Measurements from ENCODE around the gene COPG1.

COPG1 gene

DNA sequence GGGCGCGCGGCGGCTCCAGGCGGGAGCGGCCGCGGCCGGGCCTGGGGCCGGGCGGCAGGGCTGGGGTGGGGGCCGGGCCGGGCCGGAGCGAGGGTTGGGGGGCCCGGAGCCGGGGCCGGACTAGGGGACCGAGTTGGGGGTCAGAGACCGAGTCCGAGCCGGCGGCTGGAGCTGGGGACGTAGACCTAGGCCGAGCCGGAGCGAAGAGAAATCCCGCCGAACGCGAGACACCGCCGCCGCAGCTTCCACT, 66.5 kb downstream of the COPG1 start:
- TF ChIP-seq TAF1 (IDR thresholded peaks at IDR 0.05; ENCODE audit: low read depth) (no peak), CREB1 (IDR thresholded peaks at IDR 0.05; ENCODE audit: low read depth) (no peak), ZBTB7A (IDR thresholded peaks at IDR 0.05; ENCODE audit: low read depth) (no peak), NFIC (IDR thresholded peaks at IDR 0.05) (no peak), EGR1 (IDR thresholded peaks at IDR 0.05) (no peak), RAD21 (IDR thresholded peaks at IDR 0.05; ENCODE audit: low read depth) (no peak), TCF12 (IDR thresholded peaks at IDR 0.05; ENCODE audit: low read depth) (no peak), TEAD4 (IDR thresholded peaks at IDR 0.05) (no peak), YY1 (IDR thresholded peaks at IDR 0.05; ENCODE audit: low read depth) (no peak), EP300 (IDR thresholded peaks at IDR 0.05; ENCODE audit: borderline replicate concordance) (no peak), CEBPB (IDR thresholded peaks at IDR 0.05) (no peak)
- TF ChIP-seq, protein P1, sequence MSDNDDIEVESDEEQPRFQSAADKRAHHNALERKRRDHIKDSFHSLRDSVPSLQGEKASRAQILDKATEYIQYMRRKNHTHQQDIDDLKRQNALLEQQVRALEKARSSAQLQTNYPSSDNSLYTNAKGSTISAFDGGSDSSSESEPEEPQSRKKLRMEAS (IDR thresholded peaks at IDR 0.05), result no peak
- TF ChIP-seq, protein P2, sequence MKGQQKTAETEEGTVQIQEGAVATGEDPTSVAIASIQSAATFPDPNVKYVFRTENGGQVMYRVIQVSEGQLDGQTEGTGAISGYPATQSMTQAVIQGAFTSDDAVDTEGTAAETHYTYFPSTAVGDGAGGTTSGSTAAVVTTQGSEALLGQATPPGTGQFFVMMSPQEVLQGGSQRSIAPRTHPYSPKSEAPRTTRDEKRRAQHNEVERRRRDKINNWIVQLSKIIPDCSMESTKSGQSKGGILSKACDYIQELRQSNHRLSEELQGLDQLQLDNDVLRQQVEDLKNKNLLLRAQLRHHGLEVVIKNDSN (IDR thresholded peaks at IDR 0.05), result no peak

DNA sequence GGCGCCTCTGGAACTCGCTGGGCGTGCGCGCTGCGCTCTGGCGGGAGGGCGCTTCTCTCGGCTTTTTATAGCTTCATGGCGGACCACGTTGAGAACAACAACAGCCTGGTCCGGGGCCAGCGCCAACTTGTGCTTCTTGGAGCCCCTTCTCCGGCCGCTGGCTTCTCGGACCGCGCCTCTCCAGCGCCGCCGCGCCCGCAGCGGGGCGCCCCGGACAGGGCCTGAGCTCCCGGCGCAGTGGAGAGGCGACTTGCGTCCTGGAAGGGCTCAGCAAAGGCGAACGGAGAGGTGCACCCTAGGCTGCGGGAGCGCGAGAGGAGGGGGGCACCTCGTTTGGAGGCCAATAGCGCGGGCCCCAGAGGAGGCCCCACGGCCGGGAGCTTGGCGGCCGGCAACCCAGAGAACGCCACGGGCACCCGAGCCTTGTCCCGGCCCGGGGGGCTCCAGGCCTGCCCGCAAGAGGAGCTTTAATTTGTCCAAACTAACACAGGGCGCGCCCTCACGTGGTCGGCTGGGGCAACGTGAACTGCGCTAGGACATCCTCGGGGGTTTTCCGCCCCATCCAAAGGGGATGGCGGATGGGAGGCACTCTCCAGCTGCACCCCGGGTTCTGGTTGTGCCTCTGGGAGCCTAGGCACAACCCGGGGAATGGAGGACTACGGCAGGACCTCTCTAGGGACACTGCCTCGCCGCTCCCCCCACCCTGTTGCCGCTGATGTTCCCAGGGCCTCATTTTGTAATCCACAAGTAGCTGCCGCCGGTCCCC, 67.0 kb downstream of the COPG1 start:
- TF ChIP-seq EP300 (IDR thresholded peaks at IDR 0.05; ENCODE audit: borderline replicate concordance) (peak; percentile 27; the same call in 1 of the 2 replicates), NFIC (IDR thresholded peaks at IDR 0.05) (peak; percentile 67; the same call in 1 of the 2 replicates), FOXM1 (IDR thresholded peaks at IDR 0.05; ENCODE audit: borderline replicate concordance, low read depth) (peak; percentile 42; the same call in 1 of the 2 replicates), CEBPB (IDR thresholded peaks at IDR 0.05) (no peak), TEAD4 (IDR thresholded peaks at IDR 0.05) (no peak), RAD21 (IDR thresholded peaks at IDR 0.05; ENCODE audit: low read depth) (peak; percentile 45), TCF12 (IDR thresholded peaks at IDR 0.05; ENCODE audit: low read depth) (peak; percentile 66; the same call in 1 of the 2 replicates), TAF1 (IDR thresholded peaks at IDR 0.05; ENCODE audit: low read depth) (peak; percentile 88), ZBTB7A (IDR thresholded peaks at IDR 0.05; ENCODE audit: low read depth) (peak; percentile 73), EGR1 (IDR thresholded peaks at IDR 0.05) (no peak)
- TF ChIP-seq, protein P2 (IDR thresholded peaks at IDR 0.05), result peak; percentile 80
- TF ChIP-seq, protein P1 (IDR thresholded peaks at IDR 0.05), result peak; percentile 67

DNA sequence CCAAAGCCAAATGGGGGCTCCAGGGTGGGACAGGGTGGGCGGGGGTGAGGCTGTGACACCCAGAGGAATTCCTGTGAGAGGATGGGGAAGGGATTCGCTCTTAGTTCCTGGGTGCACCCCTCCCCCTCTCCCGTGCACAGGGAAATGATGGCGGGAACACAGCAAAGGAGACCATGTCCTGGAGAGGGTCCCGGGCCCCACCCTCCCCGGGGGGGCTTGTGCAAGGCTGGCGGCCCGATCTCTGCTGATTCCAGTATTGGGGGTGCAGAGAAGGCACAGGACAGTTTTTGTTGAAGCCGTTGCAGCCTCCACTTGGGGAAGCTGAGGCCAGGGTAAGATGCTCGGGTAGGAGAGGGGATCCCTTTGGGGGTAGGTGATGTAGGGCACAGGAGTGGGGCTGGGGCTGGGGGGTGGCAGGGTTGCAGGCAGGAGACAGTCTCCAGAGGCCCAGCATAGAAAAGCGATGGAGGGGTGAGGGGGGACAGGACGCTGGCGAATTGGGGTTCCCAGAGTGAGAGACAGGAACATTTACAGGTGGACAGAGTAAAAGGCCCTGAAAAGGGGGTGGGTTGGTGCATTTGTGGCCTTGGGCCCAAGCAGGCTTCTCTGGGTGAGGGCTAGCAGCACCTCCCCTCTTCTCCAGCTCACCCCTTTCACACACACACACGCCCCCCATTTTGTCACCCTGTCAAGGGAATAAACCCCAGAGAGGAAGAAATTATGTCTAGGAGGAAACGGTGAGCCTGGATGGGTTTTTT, 67.8 kb downstream of the COPG1 start:
- TF ChIP-seq TCF12 (IDR thresholded peaks at IDR 0.05; ENCODE audit: low read depth) (no peak), EP300 (IDR thresholded peaks at IDR 0.05; ENCODE audit: borderline replicate concordance) (no peak), NFIC (IDR thresholded peaks at IDR 0.05) (no peak), TEAD4 (IDR thresholded peaks at IDR 0.05) (no peak), YY1 (IDR thresholded peaks at IDR 0.05; ENCODE audit: low read depth) (no peak), FOXM1 (IDR thresholded peaks at IDR 0.05; ENCODE audit: borderline replicate concordance, low read depth) (no peak), EGR1 (IDR thresholded peaks at IDR 0.05) (no peak), RAD21 (IDR thresholded peaks at IDR 0.05; ENCODE audit: low read depth) (no peak), TAF1 (IDR thresholded peaks at IDR 0.05; ENCODE audit: low read depth) (no peak)
- TF ChIP-seq, protein P1 (IDR thresholded peaks at IDR 0.05), result no peak
- TF ChIP-seq, protein P3, sequence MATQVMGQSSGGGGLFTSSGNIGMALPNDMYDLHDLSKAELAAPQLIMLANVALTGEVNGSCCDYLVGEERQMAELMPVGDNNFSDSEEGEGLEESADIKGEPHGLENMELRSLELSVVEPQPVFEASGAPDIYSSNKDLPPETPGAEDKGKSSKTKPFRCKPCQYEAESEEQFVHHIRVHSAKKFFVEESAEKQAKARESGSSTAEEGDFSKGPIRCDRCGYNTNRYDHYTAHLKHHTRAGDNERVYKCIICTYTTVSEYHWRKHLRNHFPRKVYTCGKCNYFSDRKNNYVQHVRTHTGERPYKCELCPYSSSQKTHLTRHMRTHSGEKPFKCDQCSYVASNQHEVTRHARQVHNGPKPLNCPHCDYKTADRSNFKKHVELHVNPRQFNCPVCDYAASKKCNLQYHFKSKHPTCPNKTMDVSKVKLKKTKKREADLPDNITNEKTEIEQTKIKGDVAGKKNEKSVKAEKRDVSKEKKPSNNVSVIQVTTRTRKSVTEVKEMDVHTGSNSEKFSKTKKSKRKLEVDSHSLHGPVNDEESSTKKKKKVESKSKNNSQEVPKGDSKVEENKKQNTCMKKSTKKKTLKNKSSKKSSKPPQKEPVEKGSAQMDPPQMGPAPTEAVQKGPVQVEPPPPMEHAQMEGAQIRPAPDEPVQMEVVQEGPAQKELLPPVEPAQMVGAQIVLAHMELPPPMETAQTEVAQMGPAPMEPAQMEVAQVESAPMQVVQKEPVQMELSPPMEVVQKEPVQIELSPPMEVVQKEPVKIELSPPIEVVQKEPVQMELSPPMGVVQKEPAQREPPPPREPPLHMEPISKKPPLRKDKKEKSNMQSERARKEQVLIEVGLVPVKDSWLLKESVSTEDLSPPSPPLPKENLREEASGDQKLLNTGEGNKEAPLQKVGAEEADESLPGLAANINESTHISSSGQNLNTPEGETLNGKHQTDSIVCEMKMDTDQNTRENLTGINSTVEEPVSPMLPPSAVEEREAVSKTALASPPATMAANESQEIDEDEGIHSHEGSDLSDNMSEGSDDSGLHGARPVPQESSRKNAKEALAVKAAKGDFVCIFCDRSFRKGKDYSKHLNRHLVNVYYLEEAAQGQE (IDR thresholded peaks at IDR 0.05; ENCODE audit: low read depth), result no peak

DNA sequence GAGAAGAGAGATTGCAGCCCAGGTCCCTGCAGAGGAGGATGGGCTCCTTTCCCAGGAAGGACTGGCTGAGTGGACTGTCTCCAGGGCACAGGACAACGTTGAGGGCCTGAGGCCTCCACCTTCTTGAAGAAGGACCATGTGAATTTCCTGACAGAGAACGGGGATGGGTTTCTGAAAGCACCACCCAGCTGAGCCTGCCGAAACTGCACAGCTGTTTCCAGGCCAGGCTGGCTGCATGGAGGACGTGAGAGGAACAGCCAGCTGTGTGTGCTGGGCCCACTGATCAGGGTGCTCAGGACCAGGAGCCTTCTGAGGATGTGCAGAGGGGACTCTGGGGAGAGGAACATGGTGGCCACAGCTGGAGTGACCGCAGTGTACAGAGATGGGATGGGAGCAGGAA, 68.4 kb downstream of the COPG1 start:
- TF ChIP-seq TEAD4 (IDR thresholded peaks at IDR 0.05) (no peak), TCF12 (IDR thresholded peaks at IDR 0.05; ENCODE audit: low read depth) (no peak), NFIC (IDR thresholded peaks at IDR 0.05) (no peak), TAF1 (IDR thresholded peaks at IDR 0.05; ENCODE audit: low read depth) (no peak), FOXM1 (IDR thresholded peaks at IDR 0.05; ENCODE audit: borderline replicate concordance, low read depth) (no peak), ZBTB7A (IDR thresholded peaks at IDR 0.05; ENCODE audit: low read depth) (no peak), CEBPB (IDR thresholded peaks at IDR 0.05) (no peak), RAD21 (IDR thresholded peaks at IDR 0.05; ENCODE audit: low read depth) (no peak), EP300 (IDR thresholded peaks at IDR 0.05; ENCODE audit: borderline replicate concordance) (no peak), YY1 (IDR thresholded peaks at IDR 0.05; ENCODE audit: low read depth) (no peak), EGR1 (IDR thresholded peaks at IDR 0.05) (no peak), CREB1 (IDR thresholded peaks at IDR 0.05; ENCODE audit: low read depth) (no peak)
- TF ChIP-seq, protein P3 (IDR thresholded peaks at IDR 0.05; ENCODE audit: low read depth), result no peak
- TF ChIP-seq, protein P1 (IDR thresholded peaks at IDR 0.05), result no peak
- TF ChIP-seq, protein P2 (IDR thresholded peaks at IDR 0.05), result no peak
